ENCODE results near the gene GNAS.

Gene GNAS

DNA sequence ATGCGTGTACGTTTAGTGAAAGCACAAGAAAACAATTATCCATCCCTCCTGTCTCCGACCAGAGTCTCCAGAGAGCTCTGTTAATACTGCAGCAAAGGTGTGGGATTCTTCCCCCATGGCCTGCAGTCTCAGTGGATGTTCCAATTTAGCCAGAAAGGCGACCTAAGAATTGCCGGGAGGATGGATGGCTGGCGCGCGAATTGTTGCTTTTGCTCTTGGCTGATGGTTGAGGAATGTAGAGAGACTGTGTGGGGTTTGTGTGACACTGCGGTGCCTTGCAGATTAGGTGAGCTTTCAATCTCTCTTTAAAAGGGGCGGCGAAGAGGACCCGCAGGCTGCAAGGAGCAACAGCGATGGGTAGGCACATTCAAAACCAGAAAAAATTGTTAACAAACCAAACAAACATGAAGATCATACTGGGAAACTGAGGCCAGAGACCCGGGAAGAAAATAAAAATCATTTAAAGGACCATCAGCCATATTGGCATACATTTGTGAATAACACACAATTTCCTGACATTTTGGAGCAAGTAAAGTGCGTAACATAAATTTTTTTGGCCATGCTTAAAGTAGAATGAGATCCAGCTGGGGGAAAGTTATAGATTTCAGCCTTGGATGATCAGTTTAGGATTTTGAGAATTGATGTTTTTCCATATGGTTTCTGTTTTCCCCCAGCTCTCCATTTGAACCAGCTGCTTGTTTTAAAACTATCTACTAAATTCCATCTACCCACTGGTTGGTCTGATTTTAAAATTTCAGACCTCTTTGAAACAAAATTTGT, 46.3 kb downstream of the GNAS start:
- no peak overlapping the region for H3K4me3 ChIP-seq (ENCODE audit: low read length in 2 of 2)
- H3K27ac ChIP-seq (ENCODE audit: low read length), result no peak overlapping the region
- H3K4me1 ChIP-seq (ENCODE audit: control insufficient read depth, insufficient read depth, low read length), result peaks cover 62% of the 10 kb centered on the region

DNA sequence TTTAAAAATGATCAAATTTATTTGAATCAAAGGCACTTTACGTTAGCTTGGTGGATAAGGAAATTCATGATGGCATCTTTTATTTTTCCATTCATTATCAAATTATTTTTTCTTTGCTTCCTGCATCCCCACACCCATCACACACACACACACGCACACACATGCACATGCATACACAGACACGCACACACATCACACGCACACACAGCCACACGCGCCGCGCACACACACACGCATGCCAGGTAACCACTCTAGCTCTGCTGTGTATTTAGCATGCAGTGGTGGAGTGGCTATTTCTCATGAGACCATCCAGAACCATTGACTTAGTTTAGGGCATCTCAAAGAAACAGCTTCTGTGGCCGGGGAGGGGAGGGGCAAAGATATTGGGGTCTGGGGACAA, 47.0 kb downstream of the GNAS start:
- Histone ChIP-seq H3K27ac (ENCODE audit: low read length) (no peak overlapping the region), H3K36me3 (ENCODE audit: control insufficient read depth in 2 of 2, insufficient read depth in 2 of 2, low read length in 2 of 2) (peaks cover 7 to 10% of the 10 kb centered on the region in 2 donors), H3K9ac (ENCODE audit: low read length in 2 of 2) (no peak overlapping the region), H3K4me3 (ENCODE audit: low read length in 2 of 2) (no peak overlapping the region), H3K27me3 (ENCODE audit: control insufficient read depth in 1 of 2, insufficient read depth in 2 of 2, low read length in 2 of 2) (no peaks in the 10 kb centered on the region), H3K9me3 (ENCODE audit: control insufficient read depth in 2 of 2, low read length in 2 of 2) (no peaks in the 10 kb centered on the region), H3K4me1 (ENCODE audit: control insufficient read depth, insufficient read depth, low read length) (peaks cover 55% of the 10 kb centered on the region)

More for the DNA sequence above, 46.3 kb downstream of the GNAS start:
- no peaks in the 10 kb centered on the region for H3K27me3 ChIP-seq (ENCODE audit: control insufficient read depth in 1 of 2, insufficient read depth in 2 of 2, low read length in 2 of 2)
- H3K9ac ChIP-seq (ENCODE audit: low read length in 2 of 2), result no peak overlapping the region
- peaks cover 5 to 7% of the 10 kb centered on the region in 2 donors for H3K36me3 ChIP-seq (ENCODE audit: control insufficient read depth in 2 of 2, insufficient read depth in 2 of 2, low read length in 2 of 2)
- H3K9me3 ChIP-seq (ENCODE audit: control insufficient read depth in 2 of 2, low read length in 2 of 2), result no peaks in the 10 kb centered on the region

DNA sequence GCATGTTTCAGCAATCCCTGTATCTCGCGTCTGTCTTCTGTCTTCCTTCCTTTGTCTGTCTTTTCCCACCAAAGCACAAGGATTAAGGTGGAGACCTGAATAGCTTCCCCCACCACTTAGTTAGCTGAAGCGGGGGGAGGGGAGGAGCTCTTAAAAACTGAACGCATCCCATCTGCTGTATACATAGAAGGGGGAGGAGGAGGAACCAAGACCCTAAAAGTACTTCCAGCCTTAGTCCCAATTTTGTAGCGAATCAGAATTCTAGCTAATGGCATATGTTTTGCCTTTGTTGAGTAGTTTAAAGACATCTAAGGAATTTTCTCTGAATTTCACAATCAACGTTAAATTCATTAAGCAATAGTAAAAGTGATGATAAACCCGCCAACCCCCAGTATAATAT, 47.9 kb downstream of the GNAS start:
- no peak overlapping the region for H3K9ac ChIP-seq (ENCODE audit: low read length in 2 of 2)
- no peaks in the 10 kb centered on the region for H3K27me3 ChIP-seq (ENCODE audit: control insufficient read depth in 1 of 2, insufficient read depth in 2 of 2, low read length in 2 of 2)
- H3K4me3 ChIP-seq (ENCODE audit: low read length in 2 of 2), result no peak overlapping the region
- peaks cover 47% of the 10 kb centered on the region for H3K4me1 ChIP-seq (ENCODE audit: control insufficient read depth, insufficient read depth, low read length)
- H3K9me3 ChIP-seq (ENCODE audit: control insufficient read depth in 2 of 2, low read length in 2 of 2), result no peaks in the 10 kb centered on the region
- no peak overlapping the region for H3K27ac ChIP-seq (ENCODE audit: low read length)
- H3K36me3 ChIP-seq (ENCODE audit: control insufficient read depth in 2 of 2, insufficient read depth in 2 of 2, low read length in 2 of 2), result peaks cover 13 to 15% of the 10 kb centered on the region in 2 donors

DNA sequence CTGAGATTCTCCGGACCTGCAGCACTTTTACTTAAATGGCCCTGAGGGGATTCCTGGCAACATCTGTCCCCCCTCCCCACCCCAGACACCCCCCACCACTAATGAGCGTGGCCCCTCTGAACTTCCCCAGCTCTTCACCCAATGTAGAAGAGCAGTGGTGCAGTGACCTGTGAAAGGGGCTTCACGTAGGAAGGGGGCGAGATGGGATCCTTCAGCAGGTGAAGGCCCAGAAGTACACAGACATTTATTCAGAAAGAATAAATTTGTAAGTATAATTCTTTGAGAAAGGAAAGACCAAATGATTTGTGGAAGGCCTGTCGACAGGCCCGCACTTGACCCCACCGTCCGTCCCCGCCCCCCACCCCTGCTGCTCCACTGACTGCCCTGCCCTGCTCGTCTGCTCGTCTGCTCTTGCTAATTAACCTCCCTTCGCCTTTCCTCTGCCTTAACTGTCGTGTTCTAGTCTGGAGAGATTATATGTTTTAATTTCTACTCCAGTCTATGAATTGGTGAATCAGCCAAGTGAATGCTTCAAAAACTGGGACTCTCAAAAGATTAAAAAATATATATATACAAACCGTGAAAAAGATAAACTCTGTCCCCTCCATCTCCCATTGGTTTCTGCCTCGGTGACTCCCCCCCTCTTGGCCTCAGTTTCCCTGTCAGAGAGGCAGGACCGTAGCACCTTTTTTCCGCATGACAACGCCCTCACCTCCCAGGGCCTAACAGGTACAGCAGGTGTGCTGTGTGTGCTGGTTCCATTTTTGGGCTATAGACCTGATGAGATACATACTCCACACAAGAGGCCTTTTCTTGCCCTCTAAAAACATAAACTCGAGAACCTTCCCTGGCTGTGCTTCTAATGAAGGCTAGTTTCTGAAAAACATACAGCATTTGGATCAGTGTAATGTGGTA, 49.2 kb downstream of the GNAS start:
- no peak overlapping the region for H3K4me3 ChIP-seq (ENCODE audit: low read length in 2 of 2)
- H3K36me3 ChIP-seq (ENCODE audit: control insufficient read depth in 2 of 2, insufficient read depth in 2 of 2, low read length in 2 of 2), result peaks cover 22 to 23% of the 10 kb centered on the region in 2 donors
- H3K27me3 ChIP-seq (ENCODE audit: control insufficient read depth in 1 of 2, insufficient read depth in 2 of 2, low read length in 2 of 2), result no peaks in the 10 kb centered on the region
- H3K9ac ChIP-seq (ENCODE audit: low read length in 2 of 2), result no peak overlapping the region
- peaks cover 41% of the 10 kb centered on the region for H3K4me1 ChIP-seq (ENCODE audit: control insufficient read depth, insufficient read depth, low read length)
- H3K9me3 ChIP-seq (ENCODE audit: control insufficient read depth in 2 of 2, low read length in 2 of 2), result no peaks in the 10 kb centered on the region
- no peak overlapping the region for H3K27ac ChIP-seq (ENCODE audit: low read length)

DNA sequence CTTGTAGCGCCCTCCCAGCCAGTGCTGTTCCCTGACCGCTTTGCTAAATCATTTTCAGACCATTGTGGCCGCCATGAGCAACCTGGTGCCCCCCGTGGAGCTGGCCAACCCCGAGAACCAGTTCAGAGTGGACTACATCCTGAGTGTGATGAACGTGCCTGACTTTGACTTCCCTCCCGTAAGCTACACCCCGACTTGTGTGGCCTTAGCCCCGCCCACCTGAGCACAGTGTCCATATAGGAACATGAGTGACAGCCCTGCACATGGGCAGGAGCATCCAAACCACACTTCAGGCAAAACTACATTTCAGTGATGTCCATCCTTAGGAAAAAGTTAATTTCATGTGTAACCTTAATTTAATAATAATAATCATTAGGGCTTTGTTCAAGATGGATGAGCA, 51.1 kb downstream of the GNAS start:
- H3K4me1 ChIP-seq (ENCODE audit: control insufficient read depth, insufficient read depth, low read length), result peaks cover 39% of the 10 kb centered on the region
- no peaks in the 10 kb centered on the region for H3K27me3 ChIP-seq (ENCODE audit: control insufficient read depth in 1 of 2, insufficient read depth in 2 of 2, low read length in 2 of 2)
- peaks cover 22 to 25% of the 10 kb centered on the region in 2 donors for H3K36me3 ChIP-seq (ENCODE audit: control insufficient read depth in 2 of 2, insufficient read depth in 2 of 2, low read length in 2 of 2)
- no peak overlapping the region for H3K27ac ChIP-seq (ENCODE audit: low read length)
- no peak overlapping the region for H3K9ac ChIP-seq (ENCODE audit: low read length in 2 of 2)
- H3K4me3 ChIP-seq (ENCODE audit: low read length in 2 of 2), result no peak overlapping the region
- no peaks in the 10 kb centered on the region for H3K9me3 ChIP-seq (ENCODE audit: control insufficient read depth in 2 of 2, low read length in 2 of 2)

DNA sequence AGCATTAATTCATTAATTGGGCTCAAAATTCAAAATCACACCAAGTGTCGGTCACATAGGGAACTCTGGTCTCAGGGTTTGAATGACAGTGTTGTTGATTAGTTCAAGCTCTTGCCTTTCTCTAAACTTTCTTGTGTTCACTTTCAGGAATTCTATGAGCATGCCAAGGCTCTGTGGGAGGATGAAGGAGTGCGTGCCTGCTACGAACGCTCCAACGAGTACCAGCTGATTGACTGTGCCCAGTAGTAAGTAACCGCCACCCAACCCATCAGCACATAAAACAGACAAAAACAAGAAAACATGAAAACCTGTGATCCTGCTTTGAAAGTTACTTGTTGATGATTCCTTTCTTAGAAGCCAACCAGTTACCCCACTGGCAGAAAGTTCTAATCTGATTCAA, 52.7 kb downstream of the GNAS start:
- Histone ChIP-seq H3K9ac (ENCODE audit: low read length in 2 of 2) (no peak overlapping the region), H3K4me1 (ENCODE audit: control insufficient read depth, insufficient read depth, low read length) (peaks cover 41% of the 10 kb centered on the region), H3K36me3 (ENCODE audit: control insufficient read depth in 2 of 2, insufficient read depth in 2 of 2, low read length in 2 of 2) (peaks cover 37 to 39% of the 10 kb centered on the region in 2 donors), H3K27ac (ENCODE audit: low read length) (no peak overlapping the region), H3K9me3 (ENCODE audit: control insufficient read depth in 2 of 2, low read length in 2 of 2) (no peaks in the 10 kb centered on the region), H3K4me3 (ENCODE audit: low read length in 2 of 2) (no peak overlapping the region), H3K27me3 (ENCODE audit: control insufficient read depth in 1 of 2, insufficient read depth in 2 of 2, low read length in 2 of 2) (no peaks in the 10 kb centered on the region)

DNA sequence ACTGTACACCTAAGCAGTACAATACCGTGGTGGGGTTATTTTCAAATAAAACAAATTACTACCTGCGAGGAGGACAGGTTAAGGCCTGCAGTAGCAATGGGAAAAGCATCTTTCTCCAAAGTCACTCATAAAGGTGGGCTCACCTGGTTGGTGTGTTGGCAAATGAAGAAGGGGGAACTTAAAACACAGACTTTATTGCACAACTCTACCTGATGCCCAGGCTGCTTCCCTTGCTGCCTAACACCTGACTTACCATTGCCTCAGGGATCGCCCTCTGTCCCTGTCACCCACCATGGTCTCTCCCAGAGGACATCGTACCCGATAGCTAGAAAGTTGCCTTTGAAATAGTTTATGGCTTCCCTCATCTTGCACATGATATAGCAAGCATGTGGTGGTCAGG, 53.6 kb downstream of the GNAS start:
- H3K4me3 ChIP-seq (ENCODE audit: low read length in 2 of 2), result no peak overlapping the region
- peaks cover 40% of the 10 kb centered on the region for H3K4me1 ChIP-seq (ENCODE audit: control insufficient read depth, insufficient read depth, low read length)
- H3K36me3 ChIP-seq (ENCODE audit: control insufficient read depth in 2 of 2, insufficient read depth in 2 of 2, low read length in 2 of 2), result peaks cover 45 to 47% of the 10 kb centered on the region in 2 donors
- H3K9me3 ChIP-seq (ENCODE audit: control insufficient read depth in 2 of 2, low read length in 2 of 2), result no peaks in the 10 kb centered on the region
- no peaks in the 10 kb centered on the region for H3K27me3 ChIP-seq (ENCODE audit: control insufficient read depth in 1 of 2, insufficient read depth in 2 of 2, low read length in 2 of 2)
- H3K27ac ChIP-seq (ENCODE audit: low read length), result no peak overlapping the region
- H3K9ac ChIP-seq (ENCODE audit: low read length in 2 of 2), result no peak overlapping the region

DNA sequence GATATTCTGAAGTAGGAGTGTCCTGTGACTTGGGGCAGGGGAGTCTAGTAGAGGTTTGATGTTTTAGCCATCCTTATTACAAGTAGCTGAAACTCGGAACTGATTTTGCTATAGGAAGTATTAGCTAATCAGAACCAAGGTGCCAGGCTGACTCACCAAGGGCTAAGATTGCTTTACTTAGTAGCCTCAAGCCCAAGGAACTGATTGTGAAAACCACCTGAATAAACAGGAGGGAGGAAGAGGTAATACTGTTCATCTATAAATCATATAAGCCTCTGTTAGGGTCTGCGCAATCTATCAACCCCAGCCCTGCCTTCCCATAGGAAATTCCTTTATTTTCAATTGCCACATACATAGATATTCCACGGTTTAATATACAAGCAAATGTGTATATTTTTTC, 54.4 kb downstream of the GNAS start:
- Histone ChIP-seq H3K4me1 (ENCODE audit: control insufficient read depth, insufficient read depth, low read length) (peaks cover 40% of the 10 kb centered on the region), H3K36me3 (ENCODE audit: control insufficient read depth in 2 of 2, insufficient read depth in 2 of 2, low read length in 2 of 2) (peaks cover 53 to 54% of the 10 kb centered on the region in 2 donors), H3K27ac (ENCODE audit: low read length) (no peak overlapping the region), H3K4me3 (ENCODE audit: low read length in 2 of 2) (peak overlapping the region in 1 of 2 donors; percentile 63), H3K9ac (ENCODE audit: low read length in 2 of 2) (no peak overlapping the region), H3K9me3 (ENCODE audit: control insufficient read depth in 2 of 2, low read length in 2 of 2) (no peaks in the 10 kb centered on the region), H3K27me3 (ENCODE audit: control insufficient read depth in 1 of 2, insufficient read depth in 2 of 2, low read length in 2 of 2) (no peaks in the 10 kb centered on the region)

DNA sequence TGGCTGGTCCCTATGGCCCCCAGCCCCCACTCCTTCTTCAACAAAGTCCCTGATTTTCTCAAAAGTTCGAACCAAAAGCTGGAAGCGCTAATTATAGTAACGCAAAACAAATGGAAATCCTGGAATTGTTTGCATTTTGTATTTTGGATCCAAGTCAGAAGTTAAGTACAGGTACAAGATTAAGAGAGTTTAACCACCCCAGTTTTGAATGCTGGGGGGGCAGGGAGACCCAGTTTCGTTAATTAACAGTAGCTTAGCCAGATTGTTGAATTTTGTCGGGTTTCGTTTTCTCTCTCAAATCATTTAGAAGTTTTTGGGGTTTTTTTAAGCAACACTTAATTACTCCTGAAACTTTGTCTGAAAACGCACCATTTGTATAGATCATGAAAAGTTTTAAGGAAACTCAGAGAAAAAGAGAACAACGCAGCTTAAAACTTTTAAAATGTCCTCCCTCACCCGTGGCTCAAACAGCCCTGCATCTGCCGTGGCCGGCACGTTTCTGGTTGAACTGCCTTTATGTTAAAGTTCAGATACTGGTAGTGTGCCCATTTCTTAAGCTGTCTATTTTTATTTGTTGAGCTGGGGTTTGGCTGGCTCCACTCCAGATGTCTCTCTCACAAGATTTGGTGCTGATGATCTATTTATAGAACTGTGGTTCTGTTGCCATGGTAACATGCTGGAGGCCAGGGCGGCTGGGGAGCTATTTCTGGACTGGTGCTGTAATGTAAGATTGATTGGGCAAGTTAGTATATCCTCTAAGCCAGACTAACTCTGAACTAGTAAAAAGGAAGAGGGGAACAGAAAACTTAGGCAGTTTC, 55.0 kb downstream of the GNAS start:
- peak overlapping the region in 1 of 2 donors; percentile 32 for H3K9ac ChIP-seq (ENCODE audit: low read length in 2 of 2)
- peaks cover 35% of the 10 kb centered on the region for H3K4me1 ChIP-seq (ENCODE audit: control insufficient read depth, insufficient read depth, low read length)
- no peaks in the 10 kb centered on the region for H3K9me3 ChIP-seq (ENCODE audit: control insufficient read depth in 2 of 2, low read length in 2 of 2)
- H3K4me3 ChIP-seq (ENCODE audit: low read length in 2 of 2), result peak overlapping the region; percentile 21 to 63
- H3K27ac ChIP-seq (ENCODE audit: low read length), result no peak overlapping the region
- H3K27me3 ChIP-seq (ENCODE audit: control insufficient read depth in 1 of 2, insufficient read depth in 2 of 2, low read length in 2 of 2), result no peaks in the 10 kb centered on the region
- peaks cover 54% of the 10 kb centered on the region in 2 donors for H3K36me3 ChIP-seq (ENCODE audit: control insufficient read depth in 2 of 2, insufficient read depth in 2 of 2, low read length in 2 of 2)

DNA sequence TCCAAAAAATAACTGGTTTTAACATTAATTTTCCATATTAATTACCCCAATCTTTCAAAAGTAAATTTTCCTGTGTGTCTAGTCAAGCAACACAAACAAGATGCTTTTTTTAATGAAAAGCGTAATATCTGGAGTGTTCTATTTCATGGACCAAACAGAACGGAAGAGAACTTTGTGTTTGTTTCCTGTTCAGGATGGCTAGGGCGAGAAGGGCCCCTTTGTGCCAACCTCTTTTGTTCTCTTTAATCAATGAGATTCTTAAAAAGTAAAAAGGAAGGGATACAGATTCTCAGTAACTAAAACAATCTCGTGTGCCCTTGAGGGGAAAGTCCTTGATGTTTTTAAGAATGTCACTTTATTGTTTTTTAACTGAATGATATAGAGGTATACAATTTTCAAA, 55.7 kb downstream of the GNAS start:
- H3K4me1 ChIP-seq (ENCODE audit: control insufficient read depth, insufficient read depth, low read length), result peaks cover 35% of the 10 kb centered on the region
- peaks cover 54% of the 10 kb centered on the region in 2 donors for H3K36me3 ChIP-seq (ENCODE audit: control insufficient read depth in 2 of 2, insufficient read depth in 2 of 2, low read length in 2 of 2)
- H3K9me3 ChIP-seq (ENCODE audit: control insufficient read depth in 2 of 2, low read length in 2 of 2), result no peaks in the 10 kb centered on the region
- no peaks in the 10 kb centered on the region for H3K27me3 ChIP-seq (ENCODE audit: control insufficient read depth in 1 of 2, insufficient read depth in 2 of 2, low read length in 2 of 2)
- H3K4me3 ChIP-seq (ENCODE audit: low read length in 2 of 2), result peak overlapping the region in 1 of 2 donors; percentile 63
- H3K9ac ChIP-seq (ENCODE audit: low read length in 2 of 2), result no peak overlapping the region
- H3K27ac ChIP-seq (ENCODE audit: low read length), result no peak overlapping the region
